ENCODE results near the gene RBP3.

- TF ChIP-seq CTCF (IDR thresholded peaks at IDR 0.05) = no peak
- TF ChIP-seq TCF7L2 (IDR thresholded peaks at IDR 0.05; ENCODE audit: low read depth, low read length) = no peak
- no peak for TF ChIP-seq POLR2AphosphoS5 (IDR thresholded peaks at IDR 0.05; ENCODE audit: low read depth, low read length)
- TF ChIP-seq REST (IDR thresholded peaks at IDR 0.05; ENCODE audit: insufficient read depth in 1 of 2, low read depth in 2 of 2, low read length in 1 of 2) = no peak
- TF ChIP-seq SIN3A (IDR thresholded peaks at IDR 0.05; ENCODE audit: borderline replicate concordance, insufficient read depth, low read depth, low read length) = no peak
These were observed 42.6 kb upstream of the RBP3 start for GRCh38 chr10:47305566-47305965.
